ENCODE data around the gene GFRA4.

DNA sequence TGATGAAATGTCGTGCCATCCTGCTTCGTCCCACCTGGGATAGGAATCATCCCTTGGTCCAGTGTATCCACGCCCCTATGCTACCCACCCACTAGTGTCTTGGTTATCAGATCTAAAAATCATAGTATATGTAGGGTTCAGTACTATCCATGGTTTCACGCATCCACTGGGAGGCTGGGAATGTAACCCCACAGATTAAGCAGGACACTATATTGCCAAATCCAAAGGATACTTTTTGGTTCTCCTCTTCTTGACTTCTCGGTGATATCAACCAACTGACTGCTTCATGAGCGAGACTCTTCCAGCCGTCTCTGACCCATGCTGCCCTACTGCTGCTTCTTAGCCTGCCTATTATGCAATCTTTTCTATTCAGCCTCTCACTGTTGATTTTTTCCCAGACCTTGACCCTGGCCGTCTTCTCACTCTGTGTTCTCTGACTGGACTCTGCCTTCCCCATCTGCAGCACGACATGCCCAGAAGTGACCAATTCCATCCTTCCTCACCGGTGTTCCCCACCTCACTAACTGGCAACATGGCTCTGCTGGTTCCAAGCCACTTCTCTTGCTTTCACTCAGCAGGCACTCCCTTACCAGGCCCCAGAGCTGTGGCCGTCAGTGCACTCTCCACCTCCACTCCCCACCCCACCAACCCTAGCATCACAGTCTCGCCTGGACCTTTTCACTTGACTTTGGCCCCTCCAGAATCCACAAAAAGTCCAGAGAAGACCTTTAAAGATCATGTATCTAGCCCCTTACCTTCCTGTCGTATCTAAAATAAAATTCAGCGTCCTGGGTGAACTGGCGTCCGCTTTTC is 34.5 kb downstream of the GFRA4 start:
- TF ChIP-seq, protein P1, sequence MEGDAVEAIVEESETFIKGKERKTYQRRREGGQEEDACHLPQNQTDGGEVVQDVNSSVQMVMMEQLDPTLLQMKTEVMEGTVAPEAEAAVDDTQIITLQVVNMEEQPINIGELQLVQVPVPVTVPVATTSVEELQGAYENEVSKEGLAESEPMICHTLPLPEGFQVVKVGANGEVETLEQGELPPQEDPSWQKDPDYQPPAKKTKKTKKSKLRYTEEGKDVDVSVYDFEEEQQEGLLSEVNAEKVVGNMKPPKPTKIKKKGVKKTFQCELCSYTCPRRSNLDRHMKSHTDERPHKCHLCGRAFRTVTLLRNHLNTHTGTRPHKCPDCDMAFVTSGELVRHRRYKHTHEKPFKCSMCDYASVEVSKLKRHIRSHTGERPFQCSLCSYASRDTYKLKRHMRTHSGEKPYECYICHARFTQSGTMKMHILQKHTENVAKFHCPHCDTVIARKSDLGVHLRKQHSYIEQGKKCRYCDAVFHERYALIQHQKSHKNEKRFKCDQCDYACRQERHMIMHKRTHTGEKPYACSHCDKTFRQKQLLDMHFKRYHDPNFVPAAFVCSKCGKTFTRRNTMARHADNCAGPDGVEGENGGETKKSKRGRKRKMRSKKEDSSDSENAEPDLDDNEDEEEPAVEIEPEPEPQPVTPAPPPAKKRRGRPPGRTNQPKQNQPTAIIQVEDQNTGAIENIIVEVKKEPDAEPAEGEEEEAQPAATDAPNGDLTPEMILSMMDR (IDR thresholded peaks at IDR 0.05) = no peak
- no peak for TF ChIP-seq POLR2A (IDR thresholded peaks at IDR 0.05)

Data from right lobe of liver (tissue), 4 donors.